HG03439 (cell line): ENCODE data around the gene SPATA3.
"Not testable (repeated sequence)": the region's sequence is repeated elsewhere in the genome, so short reads cannot be mapped to it uniquely, and the experiment has no call there.

Experiments
- ATAC-seq: cut with Tn5 transposase; IDR thresholded peaks from one replicate; pipeline ENCODE4 v1.9.1; 2021; ENCODE audit warnings: mild to moderate bottlenecking, moderate library complexity; ENCODE audit not compliant: unreplicated experiment

The SPATA3 gene

DNA sequence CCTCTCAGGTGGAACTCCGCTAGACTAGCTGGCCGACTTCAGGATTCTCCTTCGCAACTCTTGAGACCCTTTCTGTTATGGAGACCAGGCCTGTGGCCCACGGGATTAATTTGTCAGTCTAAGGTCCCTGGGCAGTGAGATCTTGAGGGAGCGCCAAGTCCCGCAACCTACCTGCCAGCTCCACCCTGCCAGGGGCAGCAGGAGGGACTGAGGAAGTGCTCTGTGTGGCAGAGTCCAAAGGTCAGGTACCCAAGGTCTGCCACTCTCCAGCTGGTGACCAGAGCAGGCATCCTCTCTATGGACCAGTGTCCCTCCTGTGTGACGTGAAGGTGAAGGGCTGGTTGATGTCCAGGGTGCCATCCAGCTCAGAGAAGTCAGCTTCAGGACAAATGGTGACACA, 4.3 kb upstream of the SPATA3 start:
- ATAC-seq = no peak

DNA sequence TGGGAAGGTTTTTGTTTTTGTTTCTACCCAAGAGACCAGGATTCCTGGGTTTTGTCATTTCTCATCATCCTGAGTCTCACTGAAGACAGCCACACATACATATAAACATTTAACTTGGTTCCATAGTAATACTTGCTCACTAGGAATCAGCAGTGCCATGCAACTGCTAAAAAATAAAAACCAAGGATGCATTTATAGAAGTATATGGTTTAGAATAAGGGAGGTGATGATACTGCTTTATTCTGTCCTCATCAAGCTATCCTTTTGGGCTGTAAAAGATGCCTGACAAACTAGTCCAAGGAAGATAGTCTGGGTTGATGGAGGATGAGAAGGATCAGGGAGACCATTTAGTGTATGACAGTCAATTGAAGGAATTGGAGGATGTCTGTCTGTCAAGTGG, 740 bp downstream of the SPATA3 start:
- ATAC-seq = no peak

DNA sequence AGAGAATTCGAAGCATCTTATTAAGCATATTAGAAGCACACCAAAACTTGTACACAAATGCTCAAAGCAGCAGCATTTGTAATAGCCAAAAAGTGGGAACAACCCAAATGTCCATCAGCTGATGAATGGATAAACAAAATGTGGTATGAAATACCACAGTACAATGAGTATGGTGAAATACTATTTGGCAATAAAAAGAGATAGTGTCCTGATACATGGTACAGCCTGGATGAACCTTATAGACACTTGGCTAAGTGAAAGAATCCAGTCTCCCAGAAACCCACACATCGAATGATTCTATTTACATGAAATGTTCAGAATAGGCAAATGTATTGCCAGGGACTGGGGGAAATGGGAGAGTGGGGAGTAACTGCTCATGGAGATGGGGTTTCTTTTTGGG, 3.0 kb downstream of the SPATA3 start:
- no peak for ATAC-seq

DNA sequence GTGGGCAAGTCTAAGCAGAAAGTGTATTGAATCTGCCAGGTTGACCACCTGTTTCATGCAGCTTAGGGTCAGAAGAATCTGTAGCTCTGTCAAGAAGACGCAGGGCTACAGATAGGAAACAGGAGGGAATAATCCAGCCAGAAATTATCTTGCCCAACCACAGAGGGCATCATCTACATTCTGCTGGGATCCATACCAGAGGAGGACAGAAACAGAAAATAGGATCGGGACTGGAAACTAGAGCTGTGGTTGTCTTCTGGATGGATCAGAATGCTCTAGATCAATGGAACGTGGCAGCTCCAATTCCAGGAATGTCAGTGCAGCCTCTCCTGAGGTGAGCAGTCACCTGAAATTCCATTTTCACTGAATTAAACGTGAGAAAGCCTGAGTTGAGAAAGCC, 3.6 kb downstream of the SPATA3 start:
- no peak for ATAC-seq

DNA sequence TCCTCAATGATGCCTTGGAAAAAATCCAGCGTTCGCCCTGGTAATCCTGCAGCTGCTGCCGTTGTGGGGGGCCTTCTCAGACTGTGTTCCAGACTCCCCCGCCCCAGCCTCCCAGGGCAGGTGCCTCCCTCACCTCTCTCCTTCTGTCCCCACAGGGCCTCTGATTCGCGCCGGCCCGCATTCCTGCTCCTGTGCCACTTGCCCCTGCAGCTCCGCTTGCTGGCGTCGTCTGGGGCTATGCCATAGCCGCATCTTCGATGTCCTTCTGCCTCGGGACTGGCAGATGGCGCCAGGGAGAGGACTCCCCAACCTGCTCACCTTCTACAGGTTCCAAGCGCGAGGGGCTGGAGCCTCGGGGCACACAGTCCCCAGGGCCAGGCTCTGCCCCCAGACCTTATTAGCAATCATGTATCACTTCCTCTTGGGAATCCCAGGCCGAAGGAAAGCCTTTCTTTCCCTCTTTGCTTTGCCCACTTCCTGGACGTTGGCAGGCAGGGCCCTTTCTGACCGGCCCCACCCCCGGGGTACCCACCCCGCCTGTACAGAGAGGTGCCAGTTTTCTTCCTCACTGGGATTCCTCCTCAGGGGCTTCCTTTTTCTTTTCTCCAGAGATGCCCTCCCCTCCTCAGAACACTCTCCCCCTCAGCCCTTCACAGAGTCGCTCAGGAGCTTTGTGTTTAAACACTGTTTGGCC, 4.4 kb downstream of the SPATA3 start:
- ATAC-seq = no peak

DNA sequence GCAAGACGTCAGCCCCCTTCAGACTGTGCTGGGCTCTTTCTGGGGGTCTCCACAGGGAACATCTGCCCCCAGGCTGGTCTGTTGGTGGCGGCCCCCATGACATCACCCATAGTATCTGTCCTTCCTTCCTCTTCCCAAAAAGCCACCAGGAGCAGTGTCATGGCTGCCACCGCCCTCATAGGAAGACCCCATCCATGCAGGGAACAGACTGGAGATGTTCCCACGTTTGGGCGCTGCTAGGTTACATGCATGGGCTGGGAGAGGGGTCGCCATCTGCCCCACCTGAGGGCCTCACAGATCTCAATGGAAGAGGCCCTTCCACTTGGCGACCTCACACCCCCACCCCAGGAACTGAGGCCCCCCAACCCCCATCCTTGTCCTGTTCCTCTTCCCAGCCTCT, 5.1 kb downstream of the SPATA3 start:
- no peak for ATAC-seq

DNA sequence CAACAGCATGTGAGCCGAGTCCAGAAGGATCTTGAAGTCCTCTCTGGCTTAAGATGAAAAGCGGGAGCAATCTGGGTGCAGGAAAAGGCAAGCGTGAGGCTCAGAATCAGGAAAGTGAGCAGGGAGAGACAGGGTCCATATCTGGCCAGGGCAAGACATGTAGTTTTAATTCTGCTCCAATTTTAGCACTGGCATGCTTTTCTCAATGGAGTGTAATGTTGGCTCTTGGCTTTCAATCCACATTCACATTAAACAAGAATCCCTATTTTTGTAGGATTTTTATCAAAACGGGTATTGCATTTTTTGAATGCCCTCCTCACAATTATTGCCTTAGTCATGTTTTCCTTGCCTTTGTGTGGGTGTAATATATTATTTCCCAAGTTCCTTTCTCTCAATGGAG, 6.0 kb downstream of the SPATA3 start:
- no peak for ATAC-seq

DNA sequence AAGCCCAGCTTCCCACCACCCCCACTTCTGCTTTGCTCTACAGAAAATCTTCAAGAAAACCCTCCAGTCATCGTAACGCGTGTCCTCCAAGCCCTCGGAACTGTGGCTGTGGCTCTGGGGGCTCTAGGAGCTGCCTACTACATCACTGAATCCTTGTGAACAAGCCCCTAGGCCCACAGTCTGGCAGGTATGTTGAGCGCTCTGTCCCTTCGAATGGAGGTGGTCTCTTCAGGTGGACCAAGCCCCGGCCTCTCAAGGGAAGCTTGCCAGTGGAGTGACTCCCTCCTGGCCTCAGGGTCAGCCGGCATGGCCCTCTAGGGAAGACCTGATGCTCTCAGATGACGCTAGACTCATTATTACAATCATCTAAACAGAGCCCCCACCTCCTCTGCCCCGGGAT, 6.7 kb downstream of the SPATA3 start:
- no peak for ATAC-seq

DNA sequence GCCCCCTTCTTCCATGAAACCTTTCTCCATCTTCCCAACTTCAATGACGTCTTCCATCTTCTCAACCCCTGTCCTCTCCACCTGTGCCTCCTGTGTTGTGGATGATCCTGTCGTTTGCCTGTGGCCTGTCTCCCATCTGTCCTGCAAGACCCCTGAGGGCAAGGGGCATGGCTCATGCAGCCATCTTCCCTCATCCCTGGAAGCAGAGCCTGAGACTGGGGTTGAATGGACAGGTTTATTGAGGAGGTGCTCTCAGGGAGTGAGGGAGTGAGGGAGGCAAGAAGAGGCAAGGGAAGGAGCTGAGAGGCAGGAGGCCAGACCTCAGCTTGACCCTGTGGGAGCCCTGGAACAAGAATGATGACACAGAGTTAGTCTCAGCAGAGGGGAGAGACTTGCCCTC, 7.3 kb downstream of the SPATA3 start:
- ATAC-seq = no peak

DNA sequence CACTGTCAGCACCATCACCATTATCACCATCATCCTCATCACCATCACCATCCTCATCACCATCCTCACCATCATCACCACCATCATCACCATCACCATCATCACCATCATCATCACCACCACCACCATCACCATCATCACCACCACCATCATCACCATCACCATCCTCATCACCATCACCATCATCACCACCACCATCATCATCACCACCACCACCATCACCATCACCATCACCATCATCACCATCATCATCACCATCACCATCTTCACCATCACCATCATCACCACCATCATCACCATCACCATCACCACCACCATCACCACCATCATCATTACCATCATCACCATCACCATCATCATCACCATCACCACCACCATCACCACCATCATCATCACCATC, 9.0 kb downstream of the SPATA3 start:
- not testable (repeated sequence) for ATAC-seq

DNA sequence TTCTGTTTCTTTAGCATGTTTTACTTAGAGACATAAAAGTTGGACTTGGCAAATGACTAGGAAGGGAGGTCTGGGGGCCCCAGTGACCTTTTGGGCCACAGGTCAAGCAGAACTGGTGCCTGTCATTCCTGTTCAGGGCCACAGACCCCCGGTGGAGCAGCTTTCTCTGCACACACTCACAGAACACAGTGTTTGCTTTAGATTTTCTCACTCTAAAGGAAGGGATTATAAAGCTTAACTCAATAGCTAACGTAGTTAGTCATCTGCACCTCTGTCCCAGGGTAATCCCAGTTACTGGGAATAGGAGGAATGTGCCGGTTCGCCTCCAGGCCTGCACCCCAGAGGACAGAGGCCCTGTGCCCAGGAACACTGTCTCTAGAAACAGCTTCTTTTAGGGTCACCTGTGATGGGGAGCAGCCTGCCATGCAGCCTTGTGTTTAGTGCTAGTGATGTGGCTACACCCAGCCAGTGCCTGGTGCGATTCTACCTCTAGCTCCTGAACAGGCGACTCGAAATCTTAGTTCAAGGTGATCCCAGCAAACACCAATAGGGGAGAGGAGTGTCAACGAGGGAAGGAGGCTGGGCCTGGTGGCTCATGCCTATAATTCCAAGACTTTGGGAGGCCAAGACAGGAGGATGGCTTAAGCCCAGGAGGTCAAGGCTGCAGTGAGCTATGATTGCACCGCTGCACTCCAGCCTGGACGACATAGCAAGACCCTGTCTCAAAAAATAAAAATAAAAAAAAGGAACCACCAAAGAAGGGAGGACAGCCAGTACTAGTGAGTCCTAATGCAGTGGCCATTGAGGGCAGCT, 11.6 kb downstream of the SPATA3 start:
- ATAC-seq = no peak

DNA sequence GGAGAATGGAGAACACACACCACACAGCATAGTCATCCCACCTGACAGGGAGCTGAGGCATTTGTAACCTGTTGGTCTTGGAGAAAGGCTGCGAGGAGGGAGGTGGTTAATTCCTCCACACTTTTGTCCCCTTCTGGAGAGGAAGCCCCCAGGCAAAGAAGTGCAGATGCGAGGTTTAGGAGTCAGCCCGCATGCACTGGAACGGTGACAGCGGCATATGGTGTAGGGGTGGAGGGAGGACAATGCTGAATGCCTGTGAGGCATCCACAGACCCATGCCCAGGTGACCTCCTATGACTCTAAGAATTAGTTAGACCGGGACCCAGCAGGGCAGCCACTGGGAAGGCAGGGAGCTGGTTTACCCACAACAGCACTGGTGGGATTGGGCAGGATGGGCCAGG, 12.2 kb downstream of the SPATA3 start:
- ATAC-seq = no peak

DNA sequence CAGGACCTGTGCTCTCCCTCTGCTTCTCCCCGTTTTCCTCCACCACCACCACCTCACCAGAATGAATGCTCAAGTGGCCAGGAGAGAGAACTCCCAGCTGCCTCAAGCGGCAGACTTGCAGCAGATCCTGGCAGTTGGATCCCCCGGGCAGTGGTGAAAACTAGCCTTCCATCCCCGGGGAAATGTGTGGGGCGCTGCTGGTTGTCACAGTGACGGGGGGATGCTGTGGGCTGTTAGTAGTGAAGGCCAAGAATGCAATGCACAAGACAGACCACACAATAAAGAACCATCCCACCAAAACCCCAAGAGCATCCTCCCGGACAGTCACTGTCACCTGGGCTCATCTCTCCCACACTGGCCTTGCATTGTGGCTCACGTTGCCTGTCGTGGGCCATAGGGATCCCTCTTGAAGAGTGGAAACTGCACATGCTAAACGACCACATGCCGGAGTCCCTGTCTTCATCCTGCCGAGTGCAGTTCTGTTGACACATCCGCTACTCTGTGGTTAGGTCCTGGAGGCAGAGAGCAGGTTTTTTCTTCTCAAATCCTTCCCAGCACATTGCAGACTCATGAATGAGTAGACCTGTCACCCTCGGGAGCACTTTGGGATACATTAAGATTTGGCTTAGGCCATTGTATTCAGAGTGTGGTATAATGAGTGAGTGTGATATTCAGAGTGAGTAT, 13.5 kb downstream of the SPATA3 start:
- ATAC-seq = no peak

DNA sequence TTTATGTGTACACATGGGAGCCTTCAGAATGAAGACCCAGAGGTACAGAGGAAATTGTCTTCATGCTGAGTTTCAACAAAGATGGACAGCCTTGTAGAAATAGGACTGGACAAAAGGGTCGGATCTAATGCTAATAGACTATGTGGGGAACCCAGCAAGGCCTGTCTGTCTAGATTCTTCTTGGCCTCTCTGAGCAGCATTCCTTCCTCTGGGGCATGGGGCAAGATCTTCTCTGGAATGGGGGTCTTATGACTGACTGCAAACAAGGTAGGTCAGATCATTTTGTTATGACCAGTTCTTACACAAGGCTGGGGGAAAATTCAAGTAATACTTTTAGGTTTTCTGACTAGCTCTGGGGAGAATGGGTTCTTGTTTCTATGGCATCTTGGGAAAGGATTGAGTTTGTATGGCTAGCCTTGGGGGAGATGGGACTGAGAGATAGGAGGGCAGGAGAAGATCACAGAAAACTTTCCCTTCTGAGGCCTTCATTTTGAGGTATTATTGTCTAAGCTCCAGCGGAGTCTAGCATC, 14.3 kb downstream of the SPATA3 start:
- no peak for ATAC-seq

DNA sequence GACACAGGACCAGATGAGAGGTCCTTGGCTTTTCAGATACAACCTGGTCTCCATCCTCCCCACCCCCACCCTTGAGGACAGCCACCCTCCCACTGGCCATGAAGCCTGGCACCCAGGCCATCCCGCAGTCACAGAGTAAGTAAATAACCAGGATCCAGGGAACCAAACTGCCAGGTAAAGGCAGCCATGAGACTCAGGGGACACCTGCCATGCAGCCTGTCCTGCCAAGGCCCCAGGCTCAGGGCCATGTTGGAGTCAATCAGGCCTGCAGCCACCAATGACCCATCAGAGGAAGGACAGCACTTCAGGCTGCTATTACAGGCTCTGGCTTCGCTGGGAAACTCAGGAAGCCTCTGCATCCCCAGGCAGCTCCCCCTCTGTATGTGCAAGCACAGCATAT, 15.6 kb downstream of the SPATA3 start:
- ATAC-seq = no peak

DNA sequence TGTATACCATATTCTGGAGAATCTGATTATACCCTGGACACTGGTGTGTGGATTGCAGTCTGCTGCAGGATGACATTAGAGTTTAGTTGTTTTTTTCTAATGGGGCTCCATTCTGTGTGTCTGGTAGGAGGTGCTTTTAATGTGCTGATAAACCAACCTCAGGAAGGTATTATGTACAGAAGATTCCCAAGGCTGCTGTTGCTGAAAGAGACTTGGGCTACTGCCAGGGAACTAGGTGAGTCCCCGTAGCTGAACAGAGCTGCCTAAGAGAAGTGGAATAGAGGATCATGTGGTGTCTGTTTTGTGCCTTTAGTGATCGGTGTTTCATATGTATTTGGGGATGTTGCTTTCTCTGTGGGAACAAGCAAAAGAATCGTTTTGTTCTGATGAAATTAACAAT, 16.5 kb downstream of the SPATA3 start:
- no peak for ATAC-seq

DNA sequence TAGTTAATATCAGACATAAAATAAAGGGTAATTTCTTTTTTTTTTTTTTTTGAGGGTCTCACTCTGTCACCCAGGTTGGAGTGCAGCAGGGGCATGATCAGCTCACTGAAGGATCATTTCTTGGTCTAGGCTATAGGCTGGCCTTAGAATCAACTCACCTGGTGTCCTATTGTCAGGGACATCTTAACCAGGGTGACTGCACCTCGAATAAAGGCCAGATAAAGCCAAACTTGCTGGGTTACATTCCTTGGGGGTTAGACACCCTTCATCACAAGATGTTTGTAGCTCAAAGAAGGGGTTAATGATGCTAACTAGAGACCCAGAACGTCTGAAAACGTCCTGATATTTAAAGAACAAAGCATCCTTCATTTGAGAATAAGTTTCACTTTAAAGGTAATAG, 17.9 kb downstream of the SPATA3 start:
- ATAC-seq = no peak

DNA sequence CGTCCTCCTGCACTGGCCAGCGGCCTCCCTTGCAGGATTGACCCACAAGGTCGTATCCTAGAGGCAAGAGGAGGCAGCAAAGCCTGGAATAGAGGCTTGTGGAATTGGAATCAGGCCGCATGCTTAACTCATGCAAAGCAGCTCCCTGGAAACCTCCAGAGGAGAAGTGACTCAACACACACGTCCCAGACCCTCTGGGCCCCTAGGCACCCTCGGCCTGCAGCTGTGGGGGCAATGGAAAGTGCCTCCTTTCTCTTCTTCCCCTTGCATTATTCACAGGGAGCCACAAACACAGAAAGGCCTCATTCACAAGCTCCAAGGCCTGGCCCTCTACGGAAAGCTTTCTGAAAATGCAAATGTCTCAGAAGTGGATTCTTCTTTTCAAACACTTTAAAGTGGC, 19.6 kb downstream of the SPATA3 start:
- ATAC-seq = no peak

DNA sequence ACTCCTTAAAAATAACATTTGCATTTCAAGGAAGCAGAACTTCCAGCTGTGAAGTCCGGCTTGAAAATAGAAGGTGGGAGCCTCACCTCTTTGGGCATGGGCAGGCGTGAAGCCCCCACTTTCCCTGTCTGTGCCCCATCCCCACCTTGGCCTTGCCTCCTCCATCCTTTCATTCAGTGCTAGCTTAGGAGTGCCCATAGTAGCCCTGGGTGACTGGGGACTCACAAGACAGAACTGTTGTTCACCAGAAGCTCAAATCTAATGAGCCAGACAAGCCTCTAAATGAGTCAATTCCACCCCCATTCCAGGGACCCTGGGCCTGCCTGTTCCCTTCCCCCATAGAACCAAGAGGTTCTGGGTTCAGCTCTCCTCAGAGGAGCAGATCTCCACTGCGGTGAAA, 20.0 kb downstream of the SPATA3 start:
- ATAC-seq = no peak

DNA sequence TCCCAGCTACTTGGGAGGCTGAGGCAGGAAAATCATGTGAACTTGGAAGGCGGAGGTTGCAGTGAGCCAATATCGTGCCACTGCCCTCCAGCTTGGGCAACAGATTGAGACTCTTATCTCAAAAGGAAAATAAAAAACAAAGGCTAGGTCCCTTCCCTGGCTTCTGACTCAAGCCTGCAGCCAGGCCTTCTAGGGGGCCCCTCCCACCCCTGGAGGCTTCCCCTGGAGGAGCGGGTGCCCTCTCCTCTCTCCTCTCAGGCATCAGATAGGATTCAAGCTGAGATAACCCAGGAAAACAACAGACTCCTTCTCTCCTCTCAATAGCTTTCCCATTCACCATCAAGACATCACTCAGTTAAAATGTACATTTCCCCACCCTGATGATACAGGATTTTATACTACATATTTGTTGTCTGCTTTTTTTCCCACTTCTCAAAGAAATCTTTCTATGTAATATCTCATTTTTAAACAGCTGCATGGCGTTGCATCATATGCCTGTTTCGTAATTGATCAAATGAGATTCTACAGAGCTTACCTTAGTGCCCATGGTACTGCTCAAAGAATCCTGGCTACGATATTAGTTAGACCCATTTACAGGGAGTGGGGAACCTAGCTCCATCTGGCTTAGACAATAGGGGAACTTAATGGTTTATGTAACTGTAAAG, 20.8 kb downstream of the SPATA3 start:
- no peak for ATAC-seq

DNA sequence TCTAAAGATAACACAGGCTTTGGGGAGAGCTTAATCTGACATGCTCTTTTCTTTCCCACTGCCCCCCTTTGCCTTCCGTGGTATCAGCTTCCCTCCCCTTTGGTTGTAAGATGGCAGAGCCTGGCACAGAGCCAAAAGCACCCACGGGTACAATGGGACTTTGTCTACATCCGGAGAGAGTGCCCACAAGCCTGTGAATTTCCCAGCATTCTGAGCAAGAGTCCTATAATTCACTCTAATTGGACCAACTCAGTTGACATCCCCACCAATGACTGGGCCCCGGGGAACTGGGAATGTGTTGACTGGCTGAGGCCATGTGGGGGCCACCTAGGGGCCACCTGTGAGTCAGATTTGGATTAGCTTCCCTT, 21.3 kb downstream of the SPATA3 start:
- ATAC-seq = no peak
